ENCODE measurements around the gene FKRP.
"Not testable (repeated sequence)": the region's sequence is repeated elsewhere in the genome, so short reads cannot be mapped to it uniquely, and the experiment has no call there.

Gene FKRP

DNA sequence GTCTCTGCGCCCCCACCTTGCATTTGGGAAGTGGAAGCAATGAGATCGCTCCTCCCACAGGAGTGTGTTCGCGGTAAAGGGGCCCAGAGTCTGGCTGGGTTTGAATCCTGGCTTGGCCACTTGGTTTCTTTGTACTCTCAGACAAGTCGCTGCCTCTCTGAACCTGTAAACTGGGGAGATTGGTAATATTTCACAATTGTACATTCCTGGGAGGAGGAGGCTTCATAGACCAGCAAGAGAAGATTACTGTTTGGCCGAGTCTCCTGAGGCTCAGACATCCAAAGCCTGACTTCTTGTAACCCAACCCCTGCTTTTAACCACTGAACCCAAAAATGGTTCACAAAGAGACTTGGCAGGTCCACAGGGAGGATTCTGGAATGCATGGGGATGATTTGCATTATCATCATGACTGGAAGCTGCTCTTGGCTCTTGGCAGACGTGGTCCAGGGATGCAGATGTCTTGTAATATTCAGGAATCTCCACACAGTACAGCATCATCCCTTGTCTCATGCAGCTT is 14.0 kb downstream of the FKRP start:
- no peak for DNase-seq

DNA sequence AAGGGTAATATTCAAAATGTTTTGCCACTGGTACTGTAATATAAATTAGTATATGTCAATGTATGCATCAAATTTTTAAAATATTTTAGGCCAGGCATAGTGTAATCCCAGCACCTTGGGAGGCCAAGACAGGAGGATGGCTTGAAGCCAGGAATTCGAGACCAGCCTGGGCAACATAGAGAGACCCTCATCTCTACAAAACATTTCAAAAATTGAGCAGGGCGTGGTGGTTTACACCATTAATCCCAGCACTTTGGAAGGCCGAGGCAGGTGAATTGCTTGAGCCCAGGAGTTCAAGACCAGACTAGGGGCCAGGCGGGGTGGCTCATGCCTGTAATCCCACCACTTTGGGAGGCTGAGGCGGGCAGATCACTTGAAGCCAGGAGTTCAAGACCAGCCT is 14.5 kb downstream of the FKRP start:
- DNase-seq, result no peak

DNA sequence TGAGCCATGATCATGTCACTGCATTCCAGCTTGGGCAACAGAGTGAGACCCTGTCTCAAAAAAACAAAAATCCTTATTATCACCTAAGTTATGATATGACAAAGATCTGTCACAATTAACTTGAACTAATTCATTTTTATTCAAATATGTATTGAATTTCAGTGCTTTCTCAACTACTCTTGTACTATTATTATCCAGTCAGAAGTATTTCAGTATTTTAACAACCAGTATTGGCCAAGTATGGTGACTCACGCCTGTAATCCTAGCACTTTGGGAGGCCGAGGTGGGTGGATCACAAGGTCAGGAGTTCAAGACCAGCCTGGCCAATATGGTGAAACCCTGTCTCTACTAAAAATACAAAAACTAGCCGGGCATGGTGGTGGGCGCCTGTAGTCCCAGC is 15.0 kb downstream of the FKRP start:
- DNase-seq, result not testable (repeated sequence)

GRCh38 chr19:46761418-46761831 is 15.6 kb downstream of the FKRP start:
- DNase-seq, result no peak

DNA sequence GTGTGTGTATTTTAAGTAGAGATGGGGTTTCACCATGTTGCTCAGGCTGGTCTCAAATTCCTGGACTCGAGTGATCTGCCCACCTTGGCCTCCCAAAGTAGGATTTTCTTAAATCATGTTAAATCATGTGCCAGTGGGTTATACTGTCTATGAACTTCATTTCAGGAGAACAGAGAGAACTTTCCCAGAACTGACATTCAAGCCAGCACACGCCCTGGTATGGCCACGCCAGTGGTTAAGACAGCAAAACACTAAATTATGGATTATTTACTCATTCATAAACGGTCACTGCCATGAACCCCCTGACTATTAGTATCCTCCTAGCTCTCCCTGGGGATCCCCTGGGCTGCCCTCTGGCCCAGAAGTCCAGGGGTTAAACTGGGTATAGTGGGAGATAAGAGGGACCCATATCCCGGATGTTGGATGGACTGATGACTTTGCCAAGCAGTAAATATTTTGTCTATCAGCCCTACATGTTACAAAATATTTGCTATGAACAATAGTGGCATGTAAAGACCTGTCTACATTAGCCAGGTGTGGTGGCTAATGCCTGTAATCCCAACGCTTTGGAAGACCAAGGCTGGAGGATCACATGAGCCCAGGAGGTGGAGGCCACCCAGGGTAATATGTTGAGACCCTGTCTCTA is 16.5 kb downstream of the FKRP start:
- no peak for DNase-seq

DNA sequence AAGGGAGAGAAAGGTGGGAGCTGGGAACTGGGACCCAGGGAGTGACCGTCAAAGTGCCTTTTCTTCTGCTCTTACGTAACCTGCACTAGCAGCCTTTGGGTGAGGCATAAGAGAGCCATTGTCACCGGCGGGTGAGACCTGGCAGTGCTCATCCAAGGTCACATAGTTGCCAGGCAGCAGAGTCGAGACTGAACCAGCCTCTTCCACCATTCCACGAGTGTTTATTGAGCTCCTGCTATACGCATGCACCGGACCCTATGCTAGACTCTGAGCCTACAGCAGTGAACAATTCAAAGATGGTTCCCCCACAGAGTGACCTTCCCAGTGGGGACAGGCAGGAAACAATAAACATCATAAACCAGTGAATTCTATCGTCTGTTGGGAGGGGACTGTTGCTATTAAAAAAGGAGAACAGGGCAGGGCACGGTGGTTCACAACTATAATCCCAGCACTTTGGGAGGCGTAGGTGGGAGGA is 19.0 kb downstream of the FKRP start:
- no peak for DNase-seq

GRCh38 chr19:46766569-46767317 is 20.9 kb downstream of the FKRP start:
- no peak for DNase-seq

DNA sequence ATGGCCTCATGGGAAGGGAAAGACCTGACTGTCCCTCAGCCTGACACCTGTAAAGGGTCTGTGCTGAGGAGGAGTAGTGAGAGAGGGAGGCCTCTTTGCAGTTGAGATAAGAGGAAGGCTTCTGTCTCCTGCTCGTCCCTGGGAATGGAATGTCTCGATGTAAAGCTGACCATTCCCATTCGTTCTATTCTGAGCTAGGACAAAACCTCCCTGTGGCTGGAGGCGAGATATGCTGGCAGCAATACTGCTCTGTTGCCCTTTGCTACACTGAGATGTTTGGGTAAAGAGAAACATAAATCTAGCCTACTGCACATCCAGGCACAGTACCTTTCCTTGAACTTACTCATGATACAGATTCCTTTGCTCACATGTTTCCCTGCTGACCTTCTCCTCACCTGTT is 22.9 kb downstream of the FKRP start:
- DNase-seq, result not testable (repeated sequence)

GRCh38 chr19:46772170-46773017 is 26.5 kb downstream of the FKRP start:
- no peak for DNase-seq

DNA sequence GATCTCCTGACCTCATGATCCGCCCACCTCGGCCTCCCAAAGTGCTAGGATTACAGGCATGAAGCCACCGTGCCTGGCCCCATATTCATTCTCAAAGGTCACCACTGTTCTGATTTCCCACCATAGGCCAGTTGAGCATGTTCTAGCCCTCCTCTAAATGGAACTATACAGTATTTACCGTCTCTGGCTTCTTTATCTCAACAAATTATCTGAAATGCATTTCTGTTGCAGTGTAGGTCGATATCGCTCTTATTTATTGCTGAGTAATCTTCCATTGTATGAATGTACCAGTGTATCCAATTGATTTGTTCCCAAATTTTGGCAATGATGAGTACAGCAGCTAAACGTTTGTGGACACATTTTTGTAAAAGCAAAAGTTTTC is 27.2 kb downstream of the FKRP start:
- no peak for DNase-seq

- no peak for DNase-seq
These were observed 29.9 kb downstream of the FKRP start for GRCh38 chr19:46775642-46776258.

GRCh38 chr19:46776927-46777911 is 31.4 kb downstream of the FKRP start:
- no peak for DNase-seq

- DNase-seq, result not testable (repeated sequence)
These were observed 32.2 kb downstream of the FKRP start for GRCh38 chr19:46777956-46778645.

DNA sequence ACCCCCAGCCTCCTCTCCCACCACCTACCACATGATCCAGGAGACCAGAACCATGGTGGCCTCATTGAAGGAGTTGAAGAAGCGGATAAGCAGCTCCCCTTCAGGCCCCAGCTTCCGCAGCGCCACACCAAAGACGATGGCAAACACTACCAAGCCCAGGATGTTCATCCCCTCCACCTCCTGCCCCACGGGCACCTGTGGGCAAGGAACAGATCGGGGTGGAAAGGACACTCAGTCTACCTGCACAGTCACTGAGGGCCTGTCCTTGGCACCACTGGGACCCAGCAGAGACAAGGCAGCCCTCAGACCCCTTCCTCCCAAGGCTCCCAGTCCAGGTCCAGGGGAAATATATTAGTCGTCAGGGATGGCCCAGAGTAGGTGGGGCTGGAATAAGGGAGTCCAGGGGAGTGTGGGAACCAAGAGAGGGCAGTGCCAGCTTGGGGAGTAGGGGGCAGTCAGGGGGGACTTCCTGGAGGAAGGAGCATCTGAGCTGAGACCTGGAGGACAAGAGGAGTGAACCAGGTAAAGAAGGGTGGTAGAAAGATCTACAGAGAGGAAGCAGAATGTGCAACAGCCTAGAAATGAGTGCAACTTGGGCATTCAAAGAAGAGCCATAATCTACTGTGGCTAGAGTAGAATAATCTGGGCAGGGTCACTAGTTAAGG is 36.6 kb downstream of the FKRP start:
- no peak for DNase-seq

DNA sequence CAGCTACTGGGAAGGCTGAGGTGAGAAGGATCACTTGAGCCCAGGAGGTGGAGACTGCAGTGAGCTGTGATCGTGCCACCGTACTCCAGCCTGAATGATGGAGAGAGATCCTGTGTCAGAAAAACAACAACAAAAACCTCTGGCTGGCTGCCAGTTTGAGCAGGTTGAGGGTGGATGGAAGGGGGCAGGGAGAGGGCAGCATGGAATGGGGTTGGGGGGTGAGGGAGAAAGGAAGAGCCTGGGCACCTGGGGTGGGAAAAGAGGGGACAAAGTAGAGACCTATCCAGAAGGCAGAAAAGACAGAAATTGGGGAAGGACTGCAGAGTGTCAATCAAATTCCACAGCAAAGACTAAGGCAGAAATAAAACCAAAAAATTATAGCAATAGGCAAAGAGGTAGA is 37.8 kb downstream of the FKRP start:
- peak; percentile 87 for DNase-seq

GRCh38 chr19:46784262-46785053 is 38.6 kb downstream of the FKRP start:
- DNase-seq, result peak; percentile 87

DNA sequence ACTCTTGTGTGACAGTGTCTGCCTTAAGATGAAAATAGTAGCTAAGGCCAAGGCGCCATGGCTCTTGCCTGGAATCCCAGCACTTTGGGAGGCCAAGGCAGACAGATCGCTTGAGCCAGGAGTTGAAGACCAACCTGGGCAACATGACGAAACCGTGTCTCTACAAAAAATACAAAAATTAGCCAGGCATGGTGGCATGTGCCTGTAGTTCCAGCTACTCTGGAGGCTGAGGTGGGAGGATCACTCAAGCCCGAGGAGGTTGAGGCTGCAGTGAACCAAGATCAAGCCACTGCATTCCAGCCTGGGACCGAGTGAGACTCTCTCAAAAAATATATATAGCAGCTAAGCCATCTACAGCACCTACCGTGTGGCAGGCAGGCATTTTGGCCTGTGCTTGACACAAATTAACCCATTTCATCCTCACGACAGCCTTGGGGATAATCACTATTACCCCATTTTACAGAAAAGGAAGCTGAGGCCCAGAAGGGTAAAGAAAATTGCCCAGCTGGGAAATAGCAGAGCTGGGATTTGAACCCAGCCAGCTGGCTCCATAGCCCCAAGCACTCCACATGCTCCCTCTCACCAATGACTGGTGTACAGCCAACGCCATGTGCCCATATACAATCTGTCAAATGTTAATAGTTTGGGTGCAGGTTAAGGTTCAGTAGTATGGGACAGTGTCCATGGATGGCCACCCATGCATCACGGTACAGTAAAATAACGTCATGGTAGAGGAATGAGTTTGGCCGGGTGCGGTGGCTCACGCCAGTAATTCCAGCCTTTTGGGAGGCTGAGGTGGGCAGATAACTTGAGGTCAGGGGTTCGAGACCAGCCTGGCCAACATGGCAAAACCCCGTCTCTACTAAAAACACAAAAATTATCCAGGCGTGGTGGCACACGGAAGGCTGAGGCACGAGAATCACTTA is 39.5 kb downstream of the FKRP start:
- no peak for DNase-seq

GRCh38 chr19:46785980-46786235 is 40.1 kb downstream of the FKRP start:
- DNase-seq, result no peak

All from NCI-H510A (cell line).